Measurements from ENCODE around the gene ZNF771.

The ZNF771 gene

DNA sequence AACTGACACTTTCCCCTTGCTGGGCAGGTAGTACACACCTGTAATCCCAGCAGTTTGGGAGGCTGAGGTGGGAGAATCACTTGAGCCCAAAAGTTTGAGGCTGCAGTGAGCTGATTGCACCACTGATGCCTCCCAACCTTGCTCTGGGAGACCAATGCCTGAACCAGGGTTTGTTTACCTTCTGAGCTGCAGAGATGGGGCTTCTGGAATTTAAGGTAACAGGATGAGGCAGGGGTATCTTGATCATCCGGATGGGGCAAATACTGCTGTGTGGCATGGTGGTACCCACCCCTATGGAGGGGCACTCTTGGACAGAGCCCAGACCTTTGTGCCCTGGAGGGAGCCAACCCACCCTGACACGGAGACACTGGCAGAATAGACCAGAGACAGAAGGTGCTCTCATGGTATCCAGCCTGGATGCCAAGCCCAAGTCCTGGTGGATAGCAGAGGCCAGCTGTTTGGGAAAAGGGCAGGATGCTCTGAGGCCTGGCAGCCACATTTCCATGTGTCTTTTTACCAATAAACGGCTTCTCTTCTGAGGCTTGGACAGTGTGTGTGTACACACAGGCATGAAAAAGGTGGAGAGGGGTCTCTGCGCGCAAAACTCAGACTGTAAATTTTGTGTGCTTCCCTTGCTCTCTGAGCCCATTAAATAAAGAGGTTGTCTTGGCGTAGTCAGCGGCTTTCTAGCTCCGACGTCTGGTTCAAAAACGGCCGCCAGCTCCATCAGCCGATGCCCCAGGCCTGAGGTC is 7.8 kb upstream of the ZNF771 start:
- no peak for DNase-seq

GRCh38 chr16:30401768-30402425 is 5.5 kb upstream of the ZNF771 start:
- no peak for DNase-seq

DNA sequence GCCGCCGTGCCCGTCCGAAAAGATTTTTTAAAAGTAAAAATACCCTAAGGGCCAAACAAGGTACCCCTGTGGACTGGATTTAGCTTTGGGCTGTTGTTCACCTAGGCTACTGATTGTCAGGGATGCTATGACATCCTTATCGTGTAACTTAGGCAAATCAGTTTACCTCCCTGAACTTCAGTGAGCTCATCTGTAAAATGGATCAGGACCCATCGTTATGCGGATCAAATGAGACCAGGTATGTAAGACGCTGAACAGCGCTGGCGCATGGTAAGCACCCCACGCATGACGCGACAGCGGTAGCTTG is 658 bp upstream of the ZNF771 start:
- no peak for DNase-seq

GRCh38 chr16:30407804-30408534 is 563 bp downstream of the ZNF771 start:
- DNase-seq, result no peak

DNA sequence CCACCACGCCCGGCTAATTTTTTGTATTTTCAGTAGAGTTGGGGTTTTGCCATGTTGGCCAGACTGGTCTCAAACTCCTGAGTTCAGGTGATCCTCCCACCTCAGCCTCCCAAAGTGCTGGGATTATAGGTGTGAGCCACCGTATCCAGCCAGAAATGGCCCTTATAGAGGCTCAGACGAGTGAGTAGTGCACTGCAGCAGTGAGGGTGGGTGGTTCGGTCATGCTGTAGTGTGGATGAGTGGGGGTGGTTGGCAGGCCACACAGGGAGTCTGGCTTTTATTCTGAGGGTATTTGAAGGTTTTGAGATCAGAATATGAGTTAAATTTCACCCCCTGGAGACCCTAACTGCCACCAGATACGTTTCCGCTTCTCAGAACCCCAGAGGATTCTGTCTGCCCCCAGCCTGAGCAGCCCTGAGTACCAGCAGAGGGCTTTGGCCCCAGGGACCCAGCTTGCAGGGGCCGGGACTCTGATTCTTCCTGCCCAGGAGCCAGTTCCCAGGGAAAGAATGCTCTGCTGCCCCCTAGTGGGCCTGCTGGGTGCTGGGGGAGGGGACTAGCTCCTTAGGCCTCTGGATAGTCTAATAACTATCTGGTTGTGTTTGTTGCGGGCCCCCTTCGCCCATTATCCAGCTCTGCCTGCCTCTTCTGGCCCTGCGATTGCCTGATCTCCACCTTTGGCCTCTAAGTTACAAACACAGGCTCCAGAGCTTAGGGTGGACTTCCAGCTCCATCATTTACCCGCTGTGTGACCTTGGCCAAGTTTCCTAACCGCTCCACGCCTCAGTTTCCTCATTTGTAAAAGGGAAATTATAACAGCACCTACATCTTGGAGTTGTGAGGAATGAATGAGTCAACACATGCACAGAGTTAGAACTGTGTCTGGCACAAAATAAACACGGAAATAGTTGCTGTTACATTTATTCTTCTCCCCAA is 2.0 kb downstream of the ZNF771 start:
- peak; percentile 97 for DNase-seq

- no peak for DNase-seq
These were observed 5.9 kb downstream of the ZNF771 start for GRCh38 chr16:30413112-30413806.

GRCh38 chr16:30414159-30414558 is 6.8 kb downstream of the ZNF771 start:
- no peak for DNase-seq

GRCh38 chr16:30416047-30416603 is 8.7 kb downstream of the ZNF771 start:
- DNase-seq, result no peak

DNA sequence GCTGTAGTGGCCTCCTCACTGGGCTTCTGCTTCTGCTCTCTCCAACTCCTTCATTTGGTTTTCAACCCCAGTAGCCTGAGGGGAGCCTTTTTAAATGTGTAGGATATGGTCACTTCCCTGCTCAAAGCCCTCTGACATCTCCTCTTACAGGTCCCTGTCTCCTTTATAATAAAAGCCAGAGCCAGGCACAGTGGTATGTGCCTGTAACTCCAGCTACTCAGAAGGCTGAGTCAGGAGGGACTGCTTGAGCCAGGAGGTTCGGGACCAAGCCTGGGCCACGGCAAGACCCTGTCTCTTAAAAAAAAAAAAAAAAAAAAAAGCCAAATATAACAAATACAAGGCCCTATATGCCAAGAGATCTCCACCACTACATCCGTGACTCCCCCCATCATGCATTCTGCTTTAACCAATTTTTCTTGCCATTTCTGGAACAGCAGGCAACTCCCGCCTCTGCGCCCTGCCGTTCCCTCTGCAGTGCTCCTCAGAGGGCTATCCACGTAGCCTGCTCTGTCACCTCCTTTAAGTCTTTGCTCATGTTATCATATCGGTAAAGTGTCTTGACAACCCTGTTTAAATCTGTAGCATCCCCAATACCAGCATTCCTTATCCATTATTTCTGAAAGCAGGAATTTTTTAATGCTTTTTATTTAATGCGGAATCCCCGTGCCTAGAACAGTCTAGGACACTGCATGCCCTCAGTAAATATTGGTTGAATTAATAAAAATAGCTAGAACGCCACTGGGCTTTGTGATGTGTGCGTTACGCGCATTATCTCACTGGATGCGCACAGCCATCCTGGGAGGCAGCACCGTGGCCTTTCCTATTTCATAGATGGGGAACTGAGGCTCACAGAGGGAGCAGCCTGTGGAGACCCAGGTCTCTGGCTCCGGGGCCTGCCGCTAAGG is 9.5 kb downstream of the ZNF771 start:
- DNase-seq, result peak; percentile 60

GRCh38 chr16:30417529-30418349 is 10.3 kb downstream of the ZNF771 start:
- DNase-seq, result peak; percentile 96

DNA sequence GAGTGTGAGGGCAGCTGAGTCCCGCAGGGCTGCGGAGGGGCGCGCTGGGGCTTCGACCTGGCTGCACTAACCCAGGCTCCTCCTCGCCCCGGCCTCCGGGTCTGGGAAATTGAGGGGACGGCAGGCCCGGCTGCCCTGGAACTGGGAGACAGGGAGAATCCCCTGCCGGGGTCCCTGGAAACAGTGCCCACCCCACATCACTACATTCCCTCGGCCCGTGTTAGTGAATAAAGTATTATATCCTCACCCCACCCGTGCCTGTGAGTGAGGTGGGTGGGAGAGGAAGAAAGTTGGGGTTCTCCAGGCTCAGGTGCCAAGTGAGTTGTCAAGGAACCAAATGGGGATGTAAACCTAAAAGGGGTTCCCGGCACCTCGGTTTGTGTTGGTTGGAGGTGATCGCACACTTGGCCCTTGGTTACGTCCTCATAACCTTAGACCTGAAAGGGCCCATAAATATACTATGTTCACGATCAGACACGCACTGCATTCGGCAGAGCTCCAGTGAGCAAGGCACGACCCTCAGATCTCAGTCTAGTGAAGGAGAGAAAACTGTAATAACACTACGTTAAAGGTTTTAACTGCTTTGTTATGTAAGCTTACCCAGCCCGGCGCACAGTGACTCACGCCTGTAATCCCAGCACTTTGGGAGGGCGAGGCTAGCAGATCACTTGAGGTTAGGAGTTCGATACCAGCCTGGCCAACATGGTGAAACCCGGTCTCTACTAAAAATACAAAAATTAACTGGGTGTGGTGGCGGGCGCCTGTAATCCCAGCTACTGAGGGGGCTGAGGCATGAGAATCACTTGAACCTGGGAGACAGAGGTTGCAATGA is 11.2 kb downstream of the ZNF771 start:
- DNase-seq, result no peak

DNA sequence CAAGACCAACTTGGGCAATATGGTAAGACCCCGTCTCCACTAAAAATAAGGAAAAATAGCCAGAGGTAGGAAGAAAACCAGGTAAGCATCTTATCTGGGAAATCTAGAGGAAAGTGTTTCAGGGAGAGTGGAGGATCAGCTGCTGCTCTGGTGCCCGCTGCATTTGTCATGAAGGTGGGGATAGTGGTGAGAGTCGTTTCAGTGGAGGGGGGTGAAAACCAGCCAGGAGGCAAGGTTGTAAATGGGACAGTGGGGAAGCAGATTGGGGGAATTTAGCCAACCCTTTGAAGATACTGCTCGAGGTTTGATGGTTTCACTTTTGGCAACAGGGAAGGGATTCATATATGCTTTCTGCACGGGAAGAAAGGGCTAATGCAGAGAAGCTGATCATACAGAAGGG is 13.6 kb downstream of the ZNF771 start:
- no peak for DNase-seq

GRCh38 chr16:30428055-30428454 is 20.6 kb downstream of the ZNF771 start:
- no peak for DNase-seq

DNA sequence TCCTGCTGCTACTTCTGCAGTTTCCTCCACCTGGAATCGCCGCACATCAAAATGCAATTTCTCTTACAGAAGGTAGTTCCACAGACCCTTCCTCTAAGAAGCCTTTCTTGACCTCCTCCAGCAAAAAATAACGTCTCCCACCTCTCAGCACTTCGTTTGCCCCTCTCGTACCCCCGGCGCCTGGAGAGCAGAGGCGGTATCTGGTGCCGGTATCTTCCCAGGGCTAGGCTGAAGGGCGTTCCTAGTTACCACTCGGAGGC is 21.9 kb downstream of the ZNF771 start:
- DNase-seq, result no peak

- DNase-seq, result peak; percentile 98
These were observed 22.4 kb downstream of the ZNF771 start, which contains the start of gene DCTPP1 for GRCh38 chr16:30429678-30430427. DCTPP1 (minus strand) TSS chr16:30430030; CDS start chr16:30429980, 50 bp downstream.

- no peak for DNase-seq
These were observed 23.1 kb downstream of the ZNF771 start for GRCh38 chr16:30430428-30430970.

GRCh38 chr16:30434852-30435251 is 27.4 kb downstream of the ZNF771 start:
- no peak for DNase-seq

DNA sequence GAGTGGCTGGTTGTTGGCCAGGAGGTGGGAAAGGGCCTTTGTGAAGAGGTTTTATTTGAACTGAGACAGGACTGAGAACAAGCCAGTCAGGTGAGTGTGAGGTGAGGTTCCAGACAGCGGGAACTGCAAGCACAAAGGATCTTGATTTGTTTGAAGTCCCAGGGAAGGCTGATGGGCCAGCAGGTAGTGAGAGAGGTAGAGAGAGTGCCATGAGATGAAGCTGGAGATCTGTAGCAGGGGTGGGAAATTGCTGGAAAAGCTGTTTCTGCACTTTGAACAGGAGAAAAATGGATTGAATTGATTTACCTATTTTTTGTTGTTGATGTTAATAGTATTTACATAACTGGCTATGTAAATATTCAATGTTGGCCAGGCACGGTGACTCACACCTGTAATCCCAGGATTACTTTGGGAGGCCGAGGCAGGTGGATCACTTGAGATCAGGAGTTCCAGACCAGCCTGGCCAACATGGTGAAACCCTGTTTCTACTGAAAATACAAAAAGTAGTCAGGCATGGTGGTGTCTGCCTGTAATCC is 30.2 kb downstream of the ZNF771 start:
- no peak for DNase-seq

Measured in eye (tissue), 1 donor.